ENCODE data around the gene SCP2. TPM values are rescaled to one million over a fixed set of nuclear protein-coding genes. Genes with fewer than 3 reads are reported as not detected.
A peak's percentile ranks its signal among the peaks of the same experiment; 100 is the strongest.

The SCP2 gene
- total RNA-seq, 4 donors from 2014 or later = 92.4 to 125 (median 120) TPM

GRCh38 chr1:52919723-52920483, 7.2 kb upstream of the SCP2 start:
- ATAC-seq = no peak
- H3K4me3 ChIP-seq = peak overlapping the region in 1 of 2 donors; percentile 87
- H3K36me3 ChIP-seq = no peaks in the 10 kb centered on the region
- 81 to 90% methylated on average over 6 of the region's 10 CpGs for WGBS, 2 donors (ENCODE audit: low coverage in 1 of 2)
- H3K27ac ChIP-seq = peak overlapping the region in 3 of 4 donors; percentile 23 to 93 (median 92)
- TF ChIP-seq EP300 (IDR thresholded peaks at IDR 0.05) (no peak), POLR2AphosphoS5 (IDR thresholded peaks at IDR 0.05) (no peak), CTCF (IDR thresholded peaks at IDR 0.05) (no peak), POLR2A (IDR thresholded peaks at IDR 0.05) (no peak)
- peaks cover 0 to 53% (median 0%) of the 10 kb centered on the region in 3 donors for H3K4me1 ChIP-seq
- no peaks in the 10 kb centered on the region for H3K27me3 ChIP-seq
- no peaks in the 10 kb centered on the region for H3K9me3 ChIP-seq

- Histone ChIP-seq H3K4me1 (peaks cover 0 to 55% (median 0%) of the 10 kb centered on the region in 3 donors), H3K27ac (peak overlapping the region; percentile 70 to 93 (median 91)), H3K4me3 (peak overlapping the region; percentile 47 to 87), H3K27me3 (no peaks in the 10 kb centered on the region), H3K9me3 (no peaks in the 10 kb centered on the region), H3K36me3 (no peaks in the 10 kb centered on the region)
- TF ChIP-seq POLR2AphosphoS5 (IDR thresholded peaks at IDR 0.05) (peak; percentile 26), EP300 (IDR thresholded peaks at IDR 0.05) (no peak), POLR2A (IDR thresholded peaks at IDR 0.05) (peak in 1 of 2 donors; percentile 31)
- ATAC-seq = peak; percentile 67
- 16 to 60% methylated on average over 1 to 15 of the region's 35 CpGs for WGBS, 2 donors (ENCODE audit: low coverage in 1 of 2)
Observed at GRCh38 chr1:52920791-52921291, 6.2 kb upstream of the SCP2 start.

GRCh38 chr1:52925571-52926005, 1.5 kb upstream of the SCP2 start:
- ATAC-seq = no peak
- Histone ChIP-seq H3K9me3 (no peaks in the 10 kb centered on the region), H3K36me3 (no peaks in the 10 kb centered on the region), H3K27me3 (no peaks in the 10 kb centered on the region), H3K4me3 (peak overlapping the region in 1 of 2 donors; percentile 0), H3K4me1 (peaks cover 0 to 46% (median 0%) of the 10 kb centered on the region in 3 donors), H3K27ac (peak overlapping the region in 2 of 4 donors; percentile 40 to 86)
- 18 to 52% methylated on average over 2 to 5 of the region's 5 CpGs for WGBS, 2 donors (ENCODE audit: low coverage in 1 of 2)
- TF ChIP-seq EP300 (IDR thresholded peaks at IDR 0.05) (no peak), POLR2AphosphoS5 (IDR thresholded peaks at IDR 0.05) (peak; percentile 23)

- H3K27me3 ChIP-seq = no peaks in the 10 kb centered on the region
- H3K36me3 ChIP-seq = no peaks in the 10 kb centered on the region
- no peak for ATAC-seq
- peak overlapping the region; percentile 48 to 71 for H3K4me3 ChIP-seq
- H3K4me1 ChIP-seq = peaks cover 0 to 35% (median 0%) of the 10 kb centered on the region in 3 donors
- no peak for TF ChIP-seq POLR2AphosphoS5 (IDR thresholded peaks at IDR 0.05)
- TF ChIP-seq CTCF (IDR thresholded peaks at IDR 0.05) = no peak
- no peak for TF ChIP-seq EP300 (IDR thresholded peaks at IDR 0.05)
- no peak for TF ChIP-seq POLR2A (IDR thresholded peaks at IDR 0.05)
- whole genome bisulfite sequencing, 2 donors (ENCODE audit: low coverage in 1 of 2) = 31 to 100% methylated on average over 1 to 4 of the region's 12 CpGs
- no peaks in the 10 kb centered on the region for H3K9me3 ChIP-seq
- H3K27ac ChIP-seq = peak overlapping the region; percentile 5 to 88 (median 84)
Observed at GRCh38 chr1:52926864-52927211, 238 bp upstream of the SCP2 start.

- TF ChIP-seq POLR2A (IDR thresholded peaks at IDR 0.05) (no peak), POLR2AphosphoS5 (IDR thresholded peaks at IDR 0.05) (no peak), CTCF (IDR thresholded peaks at IDR 0.05) (no peak), EP300 (IDR thresholded peaks at IDR 0.05) (no peak)
- Histone ChIP-seq H3K36me3 (no peaks in the 10 kb centered on the region), H3K27me3 (no peaks in the 10 kb centered on the region), H3K4me1 (peaks cover 0 to 29% (median 0%) of the 10 kb centered on the region in 3 donors), H3K9me3 (no peaks in the 10 kb centered on the region), H3K27ac (peak overlapping the region in 3 of 4 donors; percentile 83 to 88 (median 86)), H3K4me3 (peak overlapping the region; percentile 48 to 71)
- no peak for ATAC-seq
- 0 to 6% methylated on average over 6 to 8 of the region's 15 CpGs for WGBS, 2 donors (ENCODE audit: low coverage in 1 of 2)
Observed at GRCh38 chr1:52928015-52928404, 934 bp downstream of the SCP2 start.
